Measurements from ENCODE around the gene FGFR2.

DNA sequence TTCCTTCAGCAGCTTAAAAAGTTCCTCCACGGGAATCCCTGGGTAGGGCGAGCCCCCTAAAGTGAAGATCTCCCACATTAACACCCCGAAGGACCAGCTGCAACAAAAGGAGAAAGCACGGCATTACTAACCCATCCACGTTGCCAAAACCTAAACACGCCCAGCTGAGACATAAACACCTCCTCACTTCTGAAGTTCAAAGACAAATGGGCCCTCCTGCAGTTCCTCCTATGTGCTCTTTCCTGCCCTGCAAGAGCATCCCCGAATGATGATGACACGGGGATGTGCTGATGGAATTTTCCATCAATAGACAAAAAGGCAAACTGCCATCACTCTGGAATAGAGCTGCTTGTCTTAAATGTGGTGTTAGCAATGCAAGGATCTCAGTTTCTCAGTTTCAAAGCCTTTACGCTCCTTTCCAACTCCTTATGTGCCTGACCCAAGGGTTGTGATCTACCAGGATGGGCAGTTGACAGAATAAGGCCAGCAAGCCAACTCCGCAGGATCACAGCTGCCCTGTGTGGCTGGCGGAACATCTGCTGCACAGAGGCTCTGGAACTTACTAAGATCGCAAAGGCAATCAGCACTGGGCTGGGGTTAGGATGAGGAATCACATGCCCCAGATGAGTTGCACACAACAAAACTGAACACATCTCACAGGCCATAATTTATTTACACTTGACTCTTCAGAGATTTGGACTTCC, 112.7 kb downstream of the FGFR2 start:
- TF ChIP-seq, protein P1, sequence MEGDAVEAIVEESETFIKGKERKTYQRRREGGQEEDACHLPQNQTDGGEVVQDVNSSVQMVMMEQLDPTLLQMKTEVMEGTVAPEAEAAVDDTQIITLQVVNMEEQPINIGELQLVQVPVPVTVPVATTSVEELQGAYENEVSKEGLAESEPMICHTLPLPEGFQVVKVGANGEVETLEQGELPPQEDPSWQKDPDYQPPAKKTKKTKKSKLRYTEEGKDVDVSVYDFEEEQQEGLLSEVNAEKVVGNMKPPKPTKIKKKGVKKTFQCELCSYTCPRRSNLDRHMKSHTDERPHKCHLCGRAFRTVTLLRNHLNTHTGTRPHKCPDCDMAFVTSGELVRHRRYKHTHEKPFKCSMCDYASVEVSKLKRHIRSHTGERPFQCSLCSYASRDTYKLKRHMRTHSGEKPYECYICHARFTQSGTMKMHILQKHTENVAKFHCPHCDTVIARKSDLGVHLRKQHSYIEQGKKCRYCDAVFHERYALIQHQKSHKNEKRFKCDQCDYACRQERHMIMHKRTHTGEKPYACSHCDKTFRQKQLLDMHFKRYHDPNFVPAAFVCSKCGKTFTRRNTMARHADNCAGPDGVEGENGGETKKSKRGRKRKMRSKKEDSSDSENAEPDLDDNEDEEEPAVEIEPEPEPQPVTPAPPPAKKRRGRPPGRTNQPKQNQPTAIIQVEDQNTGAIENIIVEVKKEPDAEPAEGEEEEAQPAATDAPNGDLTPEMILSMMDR (IDR thresholded peaks at IDR 0.05; ENCODE audit: extremely low read depth in 1 of 2, insufficient read depth in 1 of 2, low read depth in 1 of 2, low read length in 2 of 2), result no peak
- TF ChIP-seq EZH2 (IDR thresholded peaks at IDR 0.05; ENCODE audit: borderline replicate concordance, low read depth, low read length, severe bottlenecking), result no peak
- TF ChIP-seq POLR2AphosphoS5 (IDR thresholded peaks at IDR 0.05; ENCODE audit: insufficient read depth, low read depth, low read length), result no peak
